Osteocyte (in vitro differentiated cells): ENCODE results near the gene SCLT1. TPM values are rescaled to one million over a fixed set of nuclear protein-coding genes. Genes with fewer than 3 reads are reported as not detected.

Source experiments
- DNase-seq: peaks from one replicate; pipeline ENCODE4 v3.0.0; 2021; ENCODE audit warnings: mixed read lengths; ENCODE audit not compliant: unreplicated experiment; ENCODE audit errors: extremely low spot score
- H3K27ac Mint-ChIP-seq: one replicate; pipeline ENCODE4 v1.8.0; 2021; ENCODE audit warnings: mild to moderate bottlenecking, mixed read lengths; ENCODE audit not compliant: unreplicated experiment
- H3K27me3 Mint-ChIP-seq: one replicate; pipeline ENCODE4 v1.8.0; 2021; ENCODE audit warnings: mixed read lengths; ENCODE audit not compliant: unreplicated experiment
- H3K36me3 Mint-ChIP-seq: one replicate; pipeline ENCODE4 v1.8.0; 2021; ENCODE audit warnings: mixed read lengths; ENCODE audit not compliant: unreplicated experiment
- H3K4me1 Mint-ChIP-seq: one replicate; pipeline ENCODE4 v1.8.0; 2021; ENCODE audit warnings: mixed read lengths; ENCODE audit not compliant: unreplicated experiment
- H3K4me3 Mint-ChIP-seq: one replicate; pipeline ENCODE4 v1.8.0; 2021; ENCODE audit warnings: mild to moderate bottlenecking, moderate library complexity, mixed read lengths; ENCODE audit not compliant: unreplicated experiment
- H3K9me3 Mint-ChIP-seq: one replicate; pipeline ENCODE4 v1.8.0; 2021; ENCODE audit warnings: mixed read lengths; ENCODE audit not compliant: unreplicated experiment
- total RNA-seq: library from RNA; stranded (reverse); gene quantifications from 2 replicates; pipeline ENCODE4 v1.2.1, GENCODE V29; 2021
- TF ChIP-seq, protein P1 (sequence below): fragments of 200-600 bp; sonication (generic); IDR thresholded peaks from 2 replicates; pipeline ENCODE4 v1.5.0; 2021; ENCODE audit warnings: antibody characterized with exemption, mild to moderate bottlenecking, moderate library complexity

The SCLT1 gene
- total RNA-seq, 1 donor from 2014 or later = 13.6 TPM

DNA sequence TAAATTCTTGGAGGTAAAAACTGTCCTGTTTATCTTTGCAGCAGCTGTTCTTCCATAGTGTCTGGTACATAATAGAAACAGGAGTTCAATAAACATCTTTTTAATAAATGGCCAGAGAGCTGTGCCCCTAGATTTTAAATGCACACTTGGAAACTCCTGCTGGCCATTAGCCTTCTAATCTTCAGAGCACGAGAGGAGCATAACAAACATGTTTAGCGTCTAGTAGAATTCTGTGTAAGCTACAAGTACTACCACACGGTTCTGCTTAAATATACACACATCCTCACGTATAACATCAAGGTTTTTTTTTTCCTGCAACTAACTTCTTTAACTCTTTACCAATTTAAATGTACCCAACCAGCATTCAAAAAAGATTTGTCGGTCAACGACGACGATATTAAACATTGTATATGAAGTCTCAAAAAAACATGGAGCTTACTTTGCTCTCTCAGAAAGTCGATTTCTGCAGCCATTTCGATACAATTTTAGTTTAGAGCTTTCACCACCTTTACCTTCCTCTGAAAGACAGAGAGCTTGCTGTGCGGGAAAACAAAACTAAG lies 628 bp downstream of the SCLT1 start:
- Mint-ChIP-seq H3K36me3 (no peaks in the 10 kb centered on the region), H3K27me3 (no peaks in the 10 kb centered on the region), H3K9me3 (no peaks in the 10 kb centered on the region), H3K27ac (no peak overlapping the region), H3K4me3 (no peak overlapping the region), H3K4me1 (peaks cover 18% of the 10 kb centered on the region)
- TF ChIP-seq, protein P1, sequence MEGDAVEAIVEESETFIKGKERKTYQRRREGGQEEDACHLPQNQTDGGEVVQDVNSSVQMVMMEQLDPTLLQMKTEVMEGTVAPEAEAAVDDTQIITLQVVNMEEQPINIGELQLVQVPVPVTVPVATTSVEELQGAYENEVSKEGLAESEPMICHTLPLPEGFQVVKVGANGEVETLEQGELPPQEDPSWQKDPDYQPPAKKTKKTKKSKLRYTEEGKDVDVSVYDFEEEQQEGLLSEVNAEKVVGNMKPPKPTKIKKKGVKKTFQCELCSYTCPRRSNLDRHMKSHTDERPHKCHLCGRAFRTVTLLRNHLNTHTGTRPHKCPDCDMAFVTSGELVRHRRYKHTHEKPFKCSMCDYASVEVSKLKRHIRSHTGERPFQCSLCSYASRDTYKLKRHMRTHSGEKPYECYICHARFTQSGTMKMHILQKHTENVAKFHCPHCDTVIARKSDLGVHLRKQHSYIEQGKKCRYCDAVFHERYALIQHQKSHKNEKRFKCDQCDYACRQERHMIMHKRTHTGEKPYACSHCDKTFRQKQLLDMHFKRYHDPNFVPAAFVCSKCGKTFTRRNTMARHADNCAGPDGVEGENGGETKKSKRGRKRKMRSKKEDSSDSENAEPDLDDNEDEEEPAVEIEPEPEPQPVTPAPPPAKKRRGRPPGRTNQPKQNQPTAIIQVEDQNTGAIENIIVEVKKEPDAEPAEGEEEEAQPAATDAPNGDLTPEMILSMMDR = peak; percentile 15
- DNase-seq = no peak

DNA sequence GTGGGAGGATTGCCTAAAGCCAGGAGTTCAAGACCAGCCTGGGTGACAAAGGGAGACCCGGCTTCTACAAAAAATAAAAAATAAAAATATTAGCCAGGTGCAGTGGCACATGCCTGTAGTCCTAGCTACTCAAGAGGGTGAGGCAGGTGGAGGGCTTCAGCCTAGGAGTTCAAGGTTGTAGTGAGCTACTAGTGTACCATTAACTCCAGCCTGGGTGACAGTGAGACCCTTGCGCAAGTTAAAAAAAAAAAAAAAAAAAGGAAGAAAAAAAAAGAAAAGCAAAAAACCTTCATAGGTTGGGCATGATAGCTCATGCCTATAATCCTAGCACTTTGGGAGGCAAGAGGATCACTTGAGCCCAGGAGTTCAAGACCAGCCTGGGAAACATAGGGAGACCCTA lies 5.8 kb downstream of the SCLT1 start:
- H3K36me3 Mint-ChIP-seq = peaks cover 8% of the 10 kb centered on the region
- no peaks in the 10 kb centered on the region for H3K27me3 Mint-ChIP-seq
- TF ChIP-seq, protein P1 = no peak
- peaks cover 9% of the 10 kb centered on the region for H3K9me3 Mint-ChIP-seq
- no peak for DNase-seq
- no peak overlapping the region for H3K27ac Mint-ChIP-seq
- peaks cover 2% of the 10 kb centered on the region for H3K4me1 Mint-ChIP-seq
- H3K4me3 Mint-ChIP-seq = no peak overlapping the region

DNA sequence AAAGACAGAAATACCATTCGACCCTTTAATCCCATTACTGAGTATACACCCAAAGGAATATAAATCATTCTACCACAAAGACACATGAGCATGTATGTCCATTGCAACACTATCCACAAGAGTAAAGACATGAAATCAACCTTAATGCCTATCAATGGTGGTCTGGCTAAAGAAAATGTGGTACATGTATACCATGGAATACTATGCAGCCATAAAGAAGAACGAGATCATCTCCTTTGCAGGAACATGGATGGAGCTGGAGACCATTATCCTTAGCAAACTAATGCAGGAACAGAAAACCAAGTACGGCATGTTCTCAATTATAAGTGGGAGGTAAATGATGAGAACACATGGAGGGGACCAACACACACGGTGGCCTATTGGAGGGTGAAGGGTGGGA lies 7.9 kb downstream of the SCLT1 start:
- DNase-seq = no peak
- no peak overlapping the region for H3K4me3 Mint-ChIP-seq
- peaks cover 17% of the 10 kb centered on the region for H3K36me3 Mint-ChIP-seq
- no peaks in the 10 kb centered on the region for H3K27me3 Mint-ChIP-seq
- TF ChIP-seq, protein P1 = no peak
- peaks cover 9% of the 10 kb centered on the region for H3K9me3 Mint-ChIP-seq
- H3K4me1 Mint-ChIP-seq = peaks cover 2% of the 10 kb centered on the region
- H3K27ac Mint-ChIP-seq = no peak overlapping the region

GRCh38 chr4:129082302-129082701 lies 11.0 kb downstream of the SCLT1 start:
- TF ChIP-seq, protein P1 = no peak
- H3K36me3 Mint-ChIP-seq = peaks cover 34% of the 10 kb centered on the region
- H3K4me3 Mint-ChIP-seq = no peak overlapping the region
- H3K9me3 Mint-ChIP-seq = peaks cover 14% of the 10 kb centered on the region
- no peaks in the 10 kb centered on the region for H3K4me1 Mint-ChIP-seq
- no peak overlapping the region for H3K27ac Mint-ChIP-seq
- no peak for DNase-seq
- H3K27me3 Mint-ChIP-seq = no peaks in the 10 kb centered on the region

DNA sequence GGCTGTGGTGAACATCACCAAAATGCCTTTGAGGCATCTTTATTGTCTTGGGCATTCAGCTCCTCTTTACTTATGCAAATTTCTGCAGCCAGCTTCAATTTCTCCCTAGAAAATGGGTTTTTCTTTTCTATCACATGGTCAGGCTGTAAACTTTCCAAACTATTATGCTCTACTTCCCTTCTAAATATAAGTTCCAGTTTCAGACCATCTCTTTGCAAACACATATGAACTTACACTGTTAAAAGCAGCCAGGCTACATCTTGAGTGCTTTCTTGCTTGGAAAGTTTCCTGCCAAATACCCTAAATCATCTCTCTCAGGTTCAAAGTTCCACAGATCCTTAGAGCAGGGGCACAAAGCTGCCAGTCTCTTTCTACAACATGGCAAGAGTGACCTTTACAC lies 13.2 kb downstream of the SCLT1 start:
- Mint-ChIP-seq H3K4me3 (no peak overlapping the region), H3K27ac (no peak overlapping the region), H3K27me3 (no peaks in the 10 kb centered on the region), H3K36me3 (peaks cover 40% of the 10 kb centered on the region), H3K4me1 (no peaks in the 10 kb centered on the region), H3K9me3 (peaks cover 14% of the 10 kb centered on the region)
- TF ChIP-seq, protein P1 = no peak
- DNase-seq = no peak
